Psoas muscle (tissue), 8 donors: ENCODE measurements around the gene SEPHS1. TPM values are rescaled to one million over a fixed set of nuclear protein-coding genes. Genes with fewer than 3 reads are reported as not detected.
"Not testable (repeated sequence)": the region's sequence is repeated elsewhere in the genome, so short reads cannot be mapped to it uniquely, and the experiment has no call there.

ENCODE experiments used
- ATAC-seq, 4 donors: fragments of 200-7000 bp; cut with Tn5 transposase; one replicate each; pipeline ENCODE4 v1.9.1; 2020; ENCODE audit warnings: moderate library complexity in 3 of 4, mild to moderate bottlenecking in 2 of 4
- DNase-seq, 2 donors: peaks; one replicate each; pipeline ENCODE4 v3.0.0-alpha.2; 2020
- H3K27ac ChIP-seq: fragments of 200-600 bp; one replicate; pipeline ENCODE4 v1.8.0; 2022
- H3K27me3 ChIP-seq, 3 donors: fragments of 200-600 bp in 1 of 3; one replicate each; pipeline versions ENCODE4 v1.6.1 to v1.8.0; 2013 to 2022; ENCODE audit warnings: low read length in 2 of 3, mild to moderate bottlenecking in 2 of 3, moderate library complexity in 1 of 3; ENCODE audit not compliant: insufficient read depth in 3 of 3
- H3K36me3 ChIP-seq, 2 donors: fragments of 200-600 bp in 1 of 2; one replicate each; pipeline versions ENCODE4 v1.6.1 to v1.8.0; 2013 to 2022; ENCODE audit warnings: low read depth in 1 of 2, mild to moderate bottlenecking in 1 of 2, moderate library complexity in 1 of 2; ENCODE audit not compliant: insufficient read depth in 1 of 2
- H3K4me1 ChIP-seq: fragments of 200-600 bp; one replicate; pipeline ENCODE4 v1.8.0; 2022
- H3K4me3 ChIP-seq: fragments of 200-600 bp; one replicate; pipeline ENCODE4 v1.8.0; 2022; ENCODE audit warnings: mild to moderate bottlenecking
- H3K9me3 ChIP-seq: fragments of 200-600 bp; one replicate; pipeline ENCODE4 v1.8.0; 2022
- CTCF ChIP-seq: fragments of 200-600 bp; IDR thresholded peaks from one replicate; pipeline ENCODE4 v1.8.0; 2022; ENCODE audit warnings: antibody characterized with exemption
- WGBS, 3 donors: extraction: QIAGEN DNeasy Blood & Tissue Kit; methylation state at CpG; one replicate each; pipeline versions ENCODE4 v1.1.6 to v1.1.7; 2013; 5-methylcytosine and 5-hydroxymethylcytosine counted together
- intact Hi-C, 2 donors: fragments of 100-400 bp; cut with DNase I; formaldehyde crosslinking; loops; one replicate each; pipeline versions ENCODE4 v1.11.0 to v1.14.2; 2022
- polyA plus RNA-seq, 3 donors: library from polyadenylated mRNA; stranded (reverse); fragments of 200-250 nt; gene quantifications; one replicate each; pipeline ENCODE4 v1.2.3, GENCODE V29; 2013
- total RNA-seq, 4 donors: library from RNA; stranded (reverse); fragmentation: NEBNext Ultra II Directional in 2 of 4; extraction: Animal tissue kit (Norgen Biotek cat#: 25700) in 2 of 4; gene quantifications; one replicate each; pipeline versions ENCODE4 v1.2.1 to v1.2.4, GENCODE V29; 2021 to 2023
- donor health status: healthy with polysubstance abuse.
- donor health status: DM: no; HTN: no; CAD: no; lungs with moderate emphysema.
- donor health status: Bipolar disorder and iron deficiency.
- donor health status: healthy.
- donor health status: DM: yes; HTN: yes; CAD: no.
- donor health status: DM: no; HTN: no; CAD: no.
- donor health status: DM: no; HTN: no; CAD: no.
- donor health status: DM: yes; HTN: yes; CAD: no.

The SEPHS1 gene
- total and polyA plus RNA-seq, 7 donors = 25.1 to 61.0 (median 27.1) TPM

- Histone ChIP-seq H3K27ac (no peak overlapping the region), H3K4me1 (peaks cover 5% of the 10 kb centered on the region), H3K36me3 (no peaks in the 10 kb centered on the region), H3K4me3 (no peak overlapping the region), H3K27me3 (peaks cover 0 to 42% (median 9%) of the 10 kb centered on the region in 3 donors), H3K9me3 (no peaks in the 10 kb centered on the region)
- ATAC-seq = no peak
- no peak for TF ChIP-seq CTCF
- WGBS, 3 donors = 94 to 95% (median 94%) methylated on average over 7 of the region's 7 CpGs
- DNase-seq = no peak
- intact Hi-C loops = no loop called here
These were observed 37.9 kb upstream of the SEPHS1 start for GRCh38 chr10:13386021-13386420.

- DNase-seq = no peak
- H3K9me3 ChIP-seq = no peaks in the 10 kb centered on the region
- peak overlapping the region; percentile 30 for H3K4me3 ChIP-seq
- ATAC-seq = no peak
- peaks cover 0 to 53% (median 9%) of the 10 kb centered on the region in 3 donors for H3K27me3 ChIP-seq
- no peak overlapping the region for H3K27ac ChIP-seq
- intact Hi-C loops = no loop called here
- no peaks in the 10 kb centered on the region for H3K36me3 ChIP-seq
- WGBS, 3 donors = 7 to 16% (median 12%) methylated on average over 18 of the region's 18 CpGs
- no peak for TF ChIP-seq CTCF
- peaks cover 5% of the 10 kb centered on the region for H3K4me1 ChIP-seq
These were observed 35.3 kb upstream of the SEPHS1 start for GRCh38 chr10:13383399-13383761.

- Histone ChIP-seq H3K4me1 (peaks cover 5% of the 10 kb centered on the region), H3K27me3 (peaks cover 0 to 58% (median 9%) of the 10 kb centered on the region in 3 donors), H3K27ac (no peak overlapping the region), H3K36me3 (no peaks in the 10 kb centered on the region), H3K9me3 (no peaks in the 10 kb centered on the region), H3K4me3 (peak overlapping the region; percentile 30)
- WGBS, 3 donors = 22 to 28% (median 23%) methylated on average over 23 of the region's 23 CpGs
- TF ChIP-seq CTCF = no peak
- intact Hi-C loops = no loop called here
- ATAC-seq = no peak
- DNase-seq = no peak
These were observed 34.8 kb upstream of the SEPHS1 start for GRCh38 chr10:13382703-13383398.

GRCh38 chr10:13379061-13379460 is 31.0 kb upstream of the SEPHS1 start:
- H3K27me3 ChIP-seq = peaks cover 0 to 46% (median 9%) of the 10 kb centered on the region in 3 donors
- H3K27ac ChIP-seq, H3K36me3 ChIP-seq, H3K4me3 ChIP-seq, DNase-seq, H3K4me1 ChIP-seq, H3K9me3 ChIP-seq, ATAC-seq: not testable (repeated sequence)
- intact Hi-C loops = loop anchor here in 1 of 2 donors (10.0 kb wide), 1 partner anchor 396 kb away; no protein-coding TSS in a partner anchor
- 91 to 96% (median 95%) methylated on average over 4 of the region's 4 CpGs for WGBS, 3 donors

- H3K4me1 ChIP-seq = no peaks in the 10 kb centered on the region
- no peak for TF ChIP-seq CTCF
- DNase-seq (no peak), ATAC-seq (no peak)
- no peaks in the 10 kb centered on the region for H3K36me3 ChIP-seq
- peaks cover 0 to 27% (median 0%) of the 10 kb centered on the region in 3 donors for H3K27me3 ChIP-seq
- 36 to 42% (median 38%) methylated on average over 6 of the region's 6 CpGs for WGBS, 3 donors
- H3K27ac ChIP-seq = no peak overlapping the region
- no peaks in the 10 kb centered on the region for H3K9me3 ChIP-seq
- no peak overlapping the region for H3K4me3 ChIP-seq
- intact Hi-C loops = loop anchor here in 1 of 2 donors (10.0 kb wide), 1 partner anchor 398 kb away; no protein-coding TSS in a partner anchor
These were observed 28.7 kb upstream of the SEPHS1 start for GRCh38 chr10:13376746-13377145.
